ENCODE measurements around the gene ARMH1. TPM values are rescaled to one million over a fixed set of nuclear protein-coding genes. Genes with fewer than 3 reads are reported as not detected.

Gene ARMH1
- total RNA-seq, 2 experiments from 2014 or later: 79.9 to 84.0 TPM

GRCh38 chr1:44642255-44642654 is 32.3 kb upstream of the ARMH1 start:
- Mint-ChIP-seq H3K36me3 (ENCODE audit: low read depth) (peaks cover 88% of the 10 kb centered on the region), H3K4me1 (ENCODE audit: low read depth) (peaks cover 9% of the 10 kb centered on the region), H3K9me3 (no peaks in the 10 kb centered on the region), H3K27me3 (no peaks in the 10 kb centered on the region), H3K27ac (peak overlapping the region; percentile 42), H3K4me3 (no peak overlapping the region)
- intact Hi-C loops (cut with DNase I, micrococcal nuclease): no loop called here
- no peaks in the 10 kb centered on the region for H3K9me3 ChIP-seq (ENCODE audit: control insufficient read depth in 1 of 2, insufficient read depth in 1 of 2, low read length in 2 of 2)
- no peak for ATAC-seq (ENCODE audit: poor library complexity)
- no peak for DNase-seq
- H3K27me3 ChIP-seq (ENCODE audit: control insufficient read depth in 1 of 2, insufficient read depth in 2 of 2, low read length in 2 of 2): no peaks in the 10 kb centered on the region
- no peaks in the 10 kb centered on the region for H3K4me1 ChIP-seq (ENCODE audit: insufficient read depth, low read length)
- CTCF ChIA-PET: no interaction called here
- TF ChIP-seq CTCF (IDR thresholded peaks at IDR 0.05): no peak
- POLR2A ChIA-PET: interaction anchor here (1.3 to 2.4 kb wide), 2 partner anchors 11 to 133 kb away, joined by 3 to 15 read pairs; partner anchors contain the start of gene RPS8
- peaks cover 97% of the 10 kb centered on the region for H3K36me3 ChIP-seq (ENCODE audit: insufficient read depth, low read length)
- no peak overlapping the region for H3K27ac ChIP-seq (ENCODE audit: low read depth in 1 of 2, low read length in 2 of 2)
- no peak overlapping the region for H3K4me3 ChIP-seq (ENCODE audit: low read length)

- DNase-seq: no peak
- H3K36me3 Mint-ChIP-seq (ENCODE audit: low read depth): peaks cover 88% of the 10 kb centered on the region
- no peak overlapping the region for H3K4me3 ChIP-seq (ENCODE audit: low read length)
- H3K4me1 Mint-ChIP-seq (ENCODE audit: low read depth): peaks cover 9% of the 10 kb centered on the region
- no peaks in the 10 kb centered on the region for H3K4me1 ChIP-seq (ENCODE audit: insufficient read depth, low read length)
- H3K9me3 Mint-ChIP-seq: no peaks in the 10 kb centered on the region
- H3K27me3 Mint-ChIP-seq: no peaks in the 10 kb centered on the region
- peak overlapping the region; percentile 50 for H3K27ac Mint-ChIP-seq
- peaks cover 97% of the 10 kb centered on the region for H3K36me3 ChIP-seq (ENCODE audit: insufficient read depth, low read length)
- ChIA-PET POLR2A (interaction anchor here (2.4 kb wide), 1 partner anchor 12 kb away, joined by 15 read pairs; no protein-coding TSS in a partner anchor), CTCF (no interaction called here)
- TF ChIP-seq CTCF (IDR thresholded peaks at IDR 0.05): no peak
- H3K9me3 ChIP-seq (ENCODE audit: control insufficient read depth in 1 of 2, insufficient read depth in 1 of 2, low read length in 2 of 2): no peaks in the 10 kb centered on the region
- no peak overlapping the region for H3K4me3 Mint-ChIP-seq
- intact Hi-C loops (cut with DNase I, micrococcal nuclease): no loop called here
- H3K27ac ChIP-seq (ENCODE audit: low read depth in 1 of 2, low read length in 2 of 2): no peak overlapping the region
- H3K27me3 ChIP-seq (ENCODE audit: control insufficient read depth in 1 of 2, insufficient read depth in 2 of 2, low read length in 2 of 2): no peaks in the 10 kb centered on the region
- ATAC-seq (ENCODE audit: poor library complexity): no peak
Observed at GRCh38 chr1:44642925-44643324, 31.6 kb upstream of the ARMH1 start.

- DNase-seq (no peak), ATAC-seq (ENCODE audit: poor library complexity) (no peak)
- H3K4me1 Mint-ChIP-seq (ENCODE audit: low read depth): peaks cover 4% of the 10 kb centered on the region
- H3K4me3 Mint-ChIP-seq: no peak overlapping the region
- H3K36me3 Mint-ChIP-seq (ENCODE audit: low read depth): peaks cover 88% of the 10 kb centered on the region
- intact Hi-C loops (cut with DNase I, micrococcal nuclease): no loop called here
- ChIA-PET POLR2A (no interaction called here), CTCF (no interaction called here)
- no peaks in the 10 kb centered on the region for H3K9me3 Mint-ChIP-seq
- Histone ChIP-seq H3K9me3 (ENCODE audit: control insufficient read depth in 1 of 2, insufficient read depth in 1 of 2, low read length in 2 of 2) (no peaks in the 10 kb centered on the region), H3K4me3 (ENCODE audit: low read length) (no peak overlapping the region), H3K36me3 (ENCODE audit: insufficient read depth, low read length) (peaks cover 97% of the 10 kb centered on the region), H3K27me3 (ENCODE audit: control insufficient read depth in 1 of 2, insufficient read depth in 2 of 2, low read length in 2 of 2) (no peaks in the 10 kb centered on the region), H3K27ac (ENCODE audit: low read depth in 1 of 2, low read length in 2 of 2) (no peak overlapping the region), H3K4me1 (ENCODE audit: insufficient read depth, low read length) (no peaks in the 10 kb centered on the region)
- H3K27me3 Mint-ChIP-seq: no peaks in the 10 kb centered on the region
- no peak for TF ChIP-seq CTCF (IDR thresholded peaks at IDR 0.05)
- no peak overlapping the region for H3K27ac Mint-ChIP-seq
Observed at GRCh38 chr1:44643721-44644334, 30.7 kb upstream of the ARMH1 start.
